Middle frontal gyrus (tissue), 1 donor: ENCODE data around the gene SLC17A5.
"Not testable (repeated sequence)": the region's sequence is repeated elsewhere in the genome, so short reads cannot be mapped to it uniquely, and the experiment has no call there.

Experiments
- DNase-seq: peaks from one replicate; pipeline ENCODE4 v3.0.0-alpha.2; 2015; ENCODE audit warnings: low spot score; ENCODE audit errors: extremely low spot score

Gene SLC17A5

GRCh38 chr6:73566486-73566871 lies 87.3 kb downstream of the SLC17A5 start:
- DNase-seq = not testable (repeated sequence)

GRCh38 chr6:73565767-73566485 lies 87.9 kb downstream of the SLC17A5 start:
- no peak for DNase-seq

- no peak for DNase-seq
Measured at GRCh38 chr6:73564578-73565345, 89.0 kb downstream of the SLC17A5 start.

GRCh38 chr6:73562558-73562957 lies 91.2 kb downstream of the SLC17A5 start:
- DNase-seq = no peak

- no peak for DNase-seq
Measured at GRCh38 chr6:73560853-73561407, 92.9 kb downstream of the SLC17A5 start.

- DNase-seq = no peak
Measured at GRCh38 chr6:73560182-73560732, 93.5 kb downstream of the SLC17A5 start.

- not testable (repeated sequence) for DNase-seq
Measured at GRCh38 chr6:73559399-73559794, 94.4 kb downstream of the SLC17A5 start.

- DNase-seq = no peak
Measured at GRCh38 chr6:73558624-73559398, 95.0 kb downstream of the SLC17A5 start.

GRCh38 chr6:73556836-73557235 lies 97.0 kb downstream of the SLC17A5 start:
- no peak for DNase-seq

- DNase-seq = not testable (repeated sequence)
Measured at GRCh38 chr6:73555380-73555949, 98.3 kb downstream of the SLC17A5 start.

GRCh38 chr6:73551115-73551514 lies 102.7 kb downstream of the SLC17A5 start:
- DNase-seq = not testable (repeated sequence)

- no peak for DNase-seq
Measured at GRCh38 chr6:73548458-73549446, 105.0 kb downstream of the SLC17A5 start.

- no peak for DNase-seq
Measured at GRCh38 chr6:73547036-73547435, 106.8 kb downstream of the SLC17A5 start.
